MCF 10A (cell line): ENCODE data around the gene MYMX. TPM values are rescaled to one million over a fixed set of nuclear protein-coding genes. Genes with fewer than 3 reads are reported as not detected.
A peak's percentile ranks its signal among the peaks of the same experiment; 100 is the strongest.

ENCODE experiments used
- BruUV-seq: library from RNA; stranded (reverse); fragments of 400-500 nt; replicated peaks from 2 replicates; lab custom pipeline; 2021; lab: Mats Ljungman, UMichigan
- CTCF ChIA-PET: fragments of 300-600 bp; sonication (Branson Sonifier 250); formaldehyde crosslinking; extraction: SDS; loops from one replicate; lab custom pipeline; 2021; ENCODE audit warnings: antibody characterized with exemption, inconsistent platforms; lab: Yijun Ruan, JAX
- POLR2A ChIA-PET: fragments of 300-600, 350-650 bp; sonication (Branson Sonifier 250); formaldehyde crosslinking; extraction: SDS; loops from one replicate; lab custom pipeline; 2020; ENCODE audit warnings: antibody characterized with exemption, inconsistent platforms; lab: Yijun Ruan, JAX
- DNase-seq: peaks from one replicate; pipeline ENCODE4 v3.0.0-alpha.2; 2018; ENCODE audit not compliant: unreplicated experiment
- H3K27ac Mint-ChIP-seq: one replicate; pipeline ENCODE4 v1.8.0; 2022; ENCODE audit warnings: mild to moderate bottlenecking, low read depth, mixed read lengths; ENCODE audit not compliant: unreplicated experiment
- H3K27me3 Mint-ChIP-seq: one replicate; pipeline ENCODE4 v1.8.0; 2022; ENCODE audit warnings: mixed read lengths; ENCODE audit not compliant: insufficient read depth, unreplicated experiment
- H3K36me3 Mint-ChIP-seq: one replicate; pipeline ENCODE4 v1.8.0; 2022; ENCODE audit warnings: mild to moderate bottlenecking, moderate library complexity, mixed read lengths; ENCODE audit not compliant: insufficient read depth, unreplicated experiment
- H3K4me1 Mint-ChIP-seq: one replicate; pipeline ENCODE4 v1.8.0; 2022; ENCODE audit warnings: mixed read lengths; ENCODE audit not compliant: insufficient read depth, unreplicated experiment
- H3K4me3 Mint-ChIP-seq: one replicate; pipeline ENCODE4 v1.8.0; 2022; ENCODE audit warnings: mild to moderate bottlenecking, moderate library complexity, mixed read lengths; ENCODE audit not compliant: unreplicated experiment
- H3K9me3 Mint-ChIP-seq: one replicate; pipeline ENCODE4 v1.8.0; 2022; ENCODE audit warnings: mixed read lengths; ENCODE audit not compliant: unreplicated experiment
- CTCF ChIP-seq: fragments of 200-600 bp; IDR thresholded peaks from one replicate; pipeline ENCODE4 v1.8.0; 2022; ENCODE audit warnings: antibody characterized with exemption, mild to moderate bottlenecking; ENCODE audit not compliant: unreplicated experiment
- intact Hi-C: fragments of 100-400 bp; cut with micrococcal nuclease; formaldehyde crosslinking; loops from 2 replicates; pipeline ENCODE4 v1.14.1; 2022
- total RNA-seq: library from RNA; stranded (reverse); gene quantifications from 2 replicates; pipeline ENCODE4 v1.2.3, GENCODE V29; 2022

Gene MYMX
- total RNA-seq, 1 experiment from 2014 or later, result not detected

GRCh38 chr6:44169886-44170570 is 46.7 kb upstream of the MYMX start:
- no peaks in the 10 kb centered on the region for H3K36me3 Mint-ChIP-seq
- no peak for TF ChIP-seq CTCF
- H3K4me3 Mint-ChIP-seq, result no peak overlapping the region
- ChIA-PET CTCF (interaction anchor here (0.6 to 4.9 kb wide), 7 partner anchors 53 to 86 kb away, joined by 3 to 38 read pairs (median 4); no protein-coding TSS in a partner anchor), POLR2A (interaction anchor here (1.0 to 3.0 kb wide), 2 partner anchors 23 to 77 kb away, joined by 3 to 11 read pairs; partner anchors contain the start of gene HSP90AB1)
- peaks cover 12% of the 10 kb centered on the region for H3K27me3 Mint-ChIP-seq
- DNase-seq, result peak; percentile 9
- no peaks in the 10 kb centered on the region for H3K9me3 Mint-ChIP-seq
- no TSS peak for BruUV-seq
- intact Hi-C loops, result no loop called here
- H3K27ac Mint-ChIP-seq, result no peak overlapping the region
- peaks cover 16% of the 10 kb centered on the region for H3K4me1 Mint-ChIP-seq

GRCh38 chr6:44171899-44172546 is 44.7 kb upstream of the MYMX start:
- intact Hi-C loops, result loop anchor here (1.0 to 2.0 kb wide), 4 partner anchors 49 to 167 kb away; partner anchors contain the start of gene HSP90AB1
- ChIA-PET CTCF (interaction anchor here (0.6 to 4.9 kb wide), 27 partner anchors 10 to 166 kb away, joined by 3 to 38 read pairs (median 6); partner anchors contain the start of genes HSP90AB1 and MYMX), POLR2A (interaction anchor here (0.7 to 1.5 kb wide), 6 partner anchors 30 to 84 kb away, joined by 3 to 9 read pairs (median 4); partner anchors contain the start of genes HSP90AB1 and SLC29A1)
- BruUV-seq, result no TSS peak
- Mint-ChIP-seq H3K9me3 (no peaks in the 10 kb centered on the region), H3K36me3 (no peaks in the 10 kb centered on the region), H3K27me3 (no peaks in the 10 kb centered on the region), H3K4me3 (no peak overlapping the region), H3K27ac (no peak overlapping the region), H3K4me1 (peaks cover 16% of the 10 kb centered on the region)
- TF ChIP-seq CTCF, result no peak
- DNase-seq, result no peak

GRCh38 chr6:44172731-44173500 is 43.8 kb upstream of the MYMX start:
- TF ChIP-seq CTCF, result peak; percentile 85
- CTCF ChIA-PET, result interaction anchor here (0.6 to 4.9 kb wide), 35 partner anchors 10 to 1760 kb away, joined by 3 to 38 read pairs (median 5); partner anchors contain the start of genes HSP90AB1 and MYMX
- peak; percentile 84 for DNase-seq
- H3K9me3 Mint-ChIP-seq, result no peaks in the 10 kb centered on the region
- H3K4me3 Mint-ChIP-seq, result no peak overlapping the region
- no peaks in the 10 kb centered on the region for H3K36me3 Mint-ChIP-seq
- BruUV-seq, result no TSS peak
- H3K4me1 Mint-ChIP-seq, result peaks cover 16% of the 10 kb centered on the region
- POLR2A ChIA-PET, result interaction anchor here (0.5 to 1.5 kb wide), 7 partner anchors 51 to 164 kb away, joined by 3 to 9 read pairs (median 3); partner anchors contain the start of genes HSP90AB1 and SLC29A1
- H3K27me3 Mint-ChIP-seq, result no peaks in the 10 kb centered on the region
- no peak overlapping the region for H3K27ac Mint-ChIP-seq
- intact Hi-C loops, result loop anchor here (1.0 to 2.0 kb wide), 4 partner anchors 48 to 166 kb away; partner anchors contain the start of gene HSP90AB1
